Mammary epithelial cell (primary cell): Measurements from ENCODE around the gene FSHR.

Experiments
- CTCF ChIP-seq, 2 donors: IDR thresholded peaks in 1 of 2; conservative IDR thresholded peaks in 1 of 2; 2 replicates each; pipeline ENCODE4 v1.5.1; 2011 to 2012; ENCODE audit warnings: inconsistent platforms in 2 of 2, low read length in 2 of 2, mild to moderate bottlenecking in 2 of 2, control low read depth in 1 of 2, low read depth in 1 of 2; ENCODE audit not compliant: insufficient read depth in 1 of 2; ENCODE audit errors: extremely low read depth in 1 of 2
- EZH2 ChIP-seq: IDR thresholded peaks from 2 replicates; pipeline ENCODE4 v1.6.1; 2012; ENCODE audit warnings: low read length, inconsistent platforms, borderline replicate concordance

- TF ChIP-seq CTCF (conservative IDR thresholded peaks at IDR 0.05 in 1 of 2, IDR thresholded peaks at IDR 0.05 in 1 of 2; ENCODE audit: extremely low read depth in 1 of 2, insufficient read depth in 1 of 2, low read depth in 1 of 2, low read length in 2 of 2) (no peak), EZH2 (no peak)
These were observed 126.2 kb downstream of the FSHR start for GRCh38 chr2:49028101-49028500.
